GF-D8 (cell line): ENCODE results near the gene AKT1.
"Not testable (repeated sequence)": the region's sequence is repeated elsewhere in the genome, so short reads cannot be mapped to it uniquely, and the experiment has no call there.

Source experiments
- DNase-seq: peaks from one replicate; lab custom pipeline; 2025; lab: John Stamatoyannopoulos, UW

AKT1 gene

GRCh38 chr14:104738375-104739019, 57.1 kb downstream of the AKT1 start:
- no peak for DNase-seq

- DNase-seq, result no peak
These were observed 59.5 kb downstream of the AKT1 start for GRCh38 chr14:104735830-104736642.

- no peak for DNase-seq
These were observed 60.4 kb downstream of the AKT1 start for GRCh38 chr14:104734991-104735779.

- no peak for DNase-seq
These were observed 61.0 kb downstream of the AKT1 start for GRCh38 chr14:104734601-104734990.

GRCh38 chr14:104734051-104734587, 61.4 kb downstream of the AKT1 start:
- DNase-seq, result no peak

GRCh38 chr14:104732931-104733681, 62.4 kb downstream of the AKT1 start:
- DNase-seq, result no peak

GRCh38 chr14:104732355-104732804, 63.2 kb downstream of the AKT1 start:
- no peak for DNase-seq

GRCh38 chr14:104731320-104732294, 63.9 kb downstream of the AKT1 start:
- DNase-seq, result no peak

- DNase-seq, result no peak
These were observed 65.1 kb downstream of the AKT1 start for GRCh38 chr14:104730487-104730886.

- DNase-seq, result no peak
These were observed 65.7 kb downstream of the AKT1 start for GRCh38 chr14:104729835-104730181.

- not testable (repeated sequence) for DNase-seq
These were observed 66.2 kb downstream of the AKT1 start for GRCh38 chr14:104729176-104729834.

- no peak for DNase-seq
These were observed 66.9 kb downstream of the AKT1 start for GRCh38 chr14:104728631-104729030.

- DNase-seq, result no peak
These were observed 68.7 kb downstream of the AKT1 start for GRCh38 chr14:104726600-104727451.

GRCh38 chr14:104725772-104726548, 69.6 kb downstream of the AKT1 start:
- DNase-seq, result no peak

GRCh38 chr14:104724981-104725771, 70.4 kb downstream of the AKT1 start:
- no peak for DNase-seq

GRCh38 chr14:104724407-104724980, 71.1 kb downstream of the AKT1 start:
- no peak for DNase-seq
